TTC549 (cell line): ENCODE measurements around the gene REV3L.

ENCODE experiments used
- FAIRE-seq: peaks from 2 replicates; lab custom pipeline; 2012; peaks lifted over from hg19 to GRCh38; lab: Jason Lieb, UNC

Gene REV3L

DNA sequence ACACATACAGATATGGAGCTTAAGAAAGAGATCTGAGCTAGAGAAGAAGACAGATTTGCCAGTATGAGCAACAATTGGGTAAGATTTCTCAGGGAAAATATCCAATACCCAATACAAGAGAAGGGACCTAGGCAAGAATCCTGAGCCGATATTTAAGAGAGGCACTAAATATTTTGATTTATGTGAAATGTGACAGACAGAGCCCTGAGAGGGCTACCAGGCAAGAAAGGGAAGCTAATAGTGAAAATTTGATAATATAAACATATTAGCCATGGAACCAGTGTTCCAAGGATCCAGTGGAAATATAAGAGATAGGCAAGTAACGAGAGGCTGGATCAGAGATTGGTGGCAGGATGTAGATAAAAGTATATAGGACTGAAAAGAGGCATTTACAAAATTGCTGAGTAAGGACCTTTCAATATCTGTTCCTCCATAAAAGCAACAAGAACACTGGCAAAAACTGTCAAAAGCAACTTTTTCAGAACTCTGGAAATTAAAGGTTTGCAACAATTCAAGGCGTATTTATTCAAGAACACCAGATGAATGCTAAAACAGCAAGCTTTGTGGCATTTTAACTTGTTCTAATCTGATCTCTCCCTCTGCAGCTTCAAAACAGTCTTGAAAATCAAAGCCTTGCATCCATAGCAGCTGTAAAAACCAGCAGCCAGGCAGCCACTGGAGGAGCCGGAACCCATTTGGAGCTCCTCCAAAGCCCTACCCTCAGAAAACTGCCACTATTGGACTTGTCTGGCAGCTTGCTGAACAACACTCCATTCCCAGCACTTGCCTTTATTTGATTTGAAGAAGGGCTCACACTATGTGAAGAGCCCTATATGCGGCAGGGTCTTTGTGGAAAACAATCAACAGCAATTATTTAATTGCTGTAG is 58.8 kb downstream of the REV3L start:
- no peak for FAIRE-seq

GRCh38 chr6:111423055-111423633 is 59.9 kb downstream of the REV3L start:
- no peak for FAIRE-seq

DNA sequence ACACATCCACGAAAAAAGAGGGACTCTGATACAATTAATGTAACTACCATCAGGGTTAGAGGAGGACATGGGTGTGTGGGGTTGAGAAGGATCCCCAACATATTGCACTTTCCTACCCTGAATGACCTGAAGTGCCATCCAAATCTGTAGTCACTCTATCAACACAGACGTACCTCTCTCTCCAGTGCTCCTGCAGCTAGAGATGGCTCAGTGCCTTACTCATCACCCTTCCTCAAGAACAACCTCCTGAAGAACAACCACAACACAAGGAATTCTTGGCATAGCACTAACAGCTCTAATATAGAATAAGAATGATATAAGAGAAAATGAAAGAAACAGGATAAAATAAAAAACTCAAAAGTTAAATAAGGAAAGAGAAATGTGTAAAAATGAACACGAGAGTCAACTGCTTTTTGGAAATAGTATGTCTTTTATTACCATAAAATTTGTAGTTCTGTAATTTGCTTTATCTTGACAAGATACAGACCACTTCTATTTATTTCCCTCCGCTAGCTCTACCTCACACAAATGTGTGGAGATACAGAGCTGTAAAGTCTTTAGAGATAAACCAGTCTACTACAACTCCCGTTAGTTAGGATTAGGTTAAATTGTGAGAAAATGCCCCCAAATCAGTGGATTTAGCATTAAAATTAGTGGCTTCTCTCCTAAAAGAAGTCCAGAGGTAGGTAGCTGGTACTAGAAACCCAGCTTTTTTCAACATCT is 63.9 kb downstream of the REV3L start:
- FAIRE-seq, result no peak

DNA sequence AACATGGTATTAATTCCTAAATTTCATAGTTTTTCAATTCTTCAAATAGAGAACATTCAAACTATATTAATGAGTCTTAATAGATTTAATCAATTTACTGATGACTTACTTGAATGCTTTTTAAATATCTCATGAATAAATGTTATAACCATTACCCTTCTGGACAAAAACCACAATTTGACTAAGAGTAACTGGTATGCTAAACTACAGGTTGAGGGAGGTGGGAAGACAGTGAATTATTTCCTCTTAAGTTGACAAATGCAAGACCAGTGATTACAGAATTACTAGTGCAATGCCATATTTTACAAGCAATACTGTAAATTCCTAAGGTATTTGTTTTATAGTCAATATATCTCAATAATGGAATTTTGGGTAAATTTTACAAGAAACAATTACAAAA is 65.1 kb downstream of the REV3L start:
- no peak for FAIRE-seq

GRCh38 chr6:111417181-111417585 is 65.8 kb downstream of the REV3L start:
- no peak for FAIRE-seq

DNA sequence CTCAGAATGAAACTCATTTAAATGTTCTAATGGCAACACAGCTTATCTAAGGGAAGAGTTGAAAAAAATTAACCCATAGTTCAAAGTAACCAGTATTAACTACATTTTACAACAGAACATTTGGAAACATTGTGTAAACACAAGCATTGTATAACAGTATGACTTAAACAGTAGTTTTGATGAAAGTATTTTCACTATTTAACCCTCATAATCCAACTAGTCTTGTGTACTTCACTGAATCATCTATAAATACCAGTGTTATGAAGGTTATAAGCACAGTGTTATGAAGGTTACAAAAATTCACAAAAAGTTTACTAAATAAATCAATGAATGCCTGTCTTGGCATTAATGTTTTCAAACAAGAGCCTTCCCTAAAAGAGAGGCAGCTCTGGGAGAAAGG is 66.5 kb downstream of the REV3L start:
- no peak for FAIRE-seq

GRCh38 chr6:111414373-111414772 is 68.6 kb downstream of the REV3L start:
- FAIRE-seq, result no peak

- no peak for FAIRE-seq
These were observed 70.9 kb downstream of the REV3L start for GRCh38 chr6:111411978-111412566.

GRCh38 chr6:111411046-111411445 is 72.0 kb downstream of the REV3L start:
- FAIRE-seq, result no peak

DNA sequence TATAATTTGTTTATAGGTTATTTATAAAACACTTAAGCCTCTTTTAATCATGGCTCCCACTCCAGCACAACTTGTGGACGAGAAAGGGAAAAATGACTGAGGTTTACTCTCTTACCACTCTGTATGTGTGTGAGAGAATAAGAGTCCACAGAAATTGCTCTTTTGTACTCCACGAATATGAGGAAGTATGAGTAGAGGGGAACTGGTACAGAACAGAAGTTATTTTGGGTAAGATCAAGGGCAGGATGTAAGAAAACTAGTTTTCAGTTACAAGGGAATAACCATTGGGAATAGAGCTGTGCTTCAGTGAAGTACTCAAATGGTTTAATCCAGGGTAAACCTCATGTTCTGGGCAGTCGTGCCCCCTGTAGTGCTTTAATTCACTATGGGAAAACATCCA is 72.6 kb downstream of the REV3L start:
- FAIRE-seq, result no peak

DNA sequence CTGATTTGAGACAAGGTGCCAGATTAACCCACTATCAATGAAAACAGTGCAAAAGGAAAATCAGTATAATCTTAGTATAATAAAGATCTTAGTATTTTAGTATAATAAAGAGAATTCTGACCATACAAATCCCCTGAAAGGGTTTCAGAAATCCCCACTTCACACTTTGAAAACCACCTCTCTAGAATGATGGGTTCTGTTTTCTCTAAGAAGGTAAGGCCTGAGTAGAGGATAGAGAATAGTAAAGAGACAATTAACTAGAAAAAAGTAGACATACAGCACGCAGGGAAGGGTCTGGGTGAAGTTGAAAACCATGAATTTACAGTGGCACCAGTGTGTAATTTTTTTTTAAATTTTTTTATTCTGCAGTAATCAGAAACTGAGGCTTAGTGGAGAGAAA is 73.6 kb downstream of the REV3L start:
- no peak for FAIRE-seq

- FAIRE-seq, result no peak
These were observed 75.3 kb downstream of the REV3L start for GRCh38 chr6:111407686-111408085.

- FAIRE-seq, result no peak
These were observed 76.8 kb downstream of the REV3L start for GRCh38 chr6:111406200-111406721.

DNA sequence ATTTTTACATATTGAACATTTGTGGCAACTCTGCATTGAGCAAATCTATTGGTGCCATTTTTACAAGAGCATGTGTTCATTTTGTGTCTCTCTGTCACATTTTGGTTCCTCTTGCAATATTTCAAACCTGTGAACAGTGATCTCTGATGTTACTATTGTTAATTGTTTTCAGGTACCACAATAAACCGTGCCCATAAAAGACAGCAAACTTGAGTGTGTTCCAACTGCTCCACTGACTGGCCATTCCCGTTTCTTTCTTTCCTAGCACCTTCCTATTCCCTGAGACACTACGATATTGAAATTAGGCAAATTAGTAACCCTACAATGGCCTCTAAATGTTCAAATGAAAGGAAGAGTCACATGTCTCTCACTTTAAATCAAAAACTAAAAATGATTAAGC is 79.6 kb downstream of the REV3L start:
- FAIRE-seq, result no peak

DNA sequence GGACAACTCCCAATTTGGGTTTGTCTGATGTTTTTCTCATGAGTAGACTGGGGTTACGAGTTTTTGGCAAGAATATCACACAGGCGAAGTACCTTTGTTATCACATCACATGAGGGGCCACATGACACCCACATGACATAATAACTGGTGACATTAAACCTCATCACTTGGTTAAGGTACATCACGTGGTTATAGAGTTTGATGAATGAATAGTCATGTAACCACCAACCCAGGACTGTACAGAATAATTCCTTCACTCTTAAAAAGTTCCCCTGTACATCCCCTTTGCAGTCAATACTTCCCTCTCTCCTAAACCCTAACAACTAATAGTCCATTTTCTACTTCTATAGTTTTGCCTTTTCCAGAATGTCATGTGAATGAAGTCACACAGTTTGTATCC is 83.4 kb downstream of the REV3L start:
- no peak for FAIRE-seq

GRCh38 chr6:111388681-111389080 is 94.3 kb downstream of the REV3L start:
- no peak for FAIRE-seq

DNA sequence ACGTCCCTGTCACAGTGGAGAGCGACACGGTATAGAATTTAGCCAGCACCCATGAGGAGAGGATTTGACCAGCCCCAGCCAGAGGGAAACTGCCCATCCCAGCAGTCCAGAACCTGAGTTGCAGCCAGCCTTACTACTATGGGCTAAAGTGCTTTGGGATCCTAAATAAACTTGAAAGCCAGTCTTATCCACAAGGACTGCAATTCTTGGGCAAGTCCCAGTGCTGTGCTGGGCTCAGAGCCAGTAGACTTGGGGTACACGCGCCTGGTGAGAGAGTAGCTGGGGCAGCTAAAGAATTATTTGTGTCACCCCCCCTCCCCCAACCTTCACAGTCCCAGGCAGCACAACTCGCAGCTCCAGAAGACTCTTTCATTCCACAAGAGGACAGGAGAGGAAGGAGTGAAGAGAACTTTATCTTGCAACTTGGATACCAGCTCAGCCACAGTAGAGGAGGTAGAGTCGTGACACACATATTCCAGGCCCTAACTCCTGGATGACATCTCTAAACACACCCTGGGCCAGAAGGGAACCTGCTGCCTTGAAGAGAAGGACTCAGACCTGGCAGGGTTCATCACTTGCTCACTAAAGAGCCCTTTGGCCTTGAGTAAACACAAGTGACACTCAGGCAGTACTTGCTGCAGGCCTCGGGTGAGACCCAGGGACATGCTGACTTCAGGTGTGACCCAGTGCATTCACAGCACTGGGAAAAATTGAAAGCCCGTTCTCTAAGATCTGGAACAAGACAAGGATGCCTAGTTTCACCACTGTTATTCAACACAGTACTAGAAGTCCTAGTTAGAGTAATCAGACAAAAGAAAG is 100.3 kb downstream of the REV3L start:
- FAIRE-seq, result no peak

DNA sequence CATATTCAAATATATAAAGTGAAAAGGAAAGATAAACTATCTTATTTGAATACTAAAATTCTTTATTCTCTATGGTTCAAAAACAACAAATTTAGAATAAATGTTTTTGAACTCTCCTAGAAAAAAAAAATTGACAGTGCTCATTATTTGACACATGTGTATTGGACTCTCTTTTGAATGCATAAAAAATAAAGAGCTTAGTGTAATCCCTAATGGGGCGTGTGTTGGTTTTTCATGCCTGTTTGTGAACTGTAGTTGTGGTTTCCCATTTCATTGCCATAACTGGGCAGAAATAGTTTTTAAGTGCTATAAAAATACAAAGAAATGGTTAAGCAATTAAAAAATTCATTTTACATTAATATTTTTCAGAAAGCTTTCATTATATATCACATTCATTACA is 101.3 kb downstream of the REV3L start:
- FAIRE-seq, result no peak

GRCh38 chr6:111381123-111381522 is 101.9 kb downstream of the REV3L start:
- no peak for FAIRE-seq

GRCh38 chr6:111379831-111380230 is 103.2 kb downstream of the REV3L start:
- FAIRE-seq, result no peak

GRCh38 chr6:111379302-111379701 is 103.7 kb downstream of the REV3L start:
- no peak for FAIRE-seq
